HG03520 (cell line): ENCODE data around the gene AKAP13.
"Not testable (repeated sequence)": the region's sequence is repeated elsewhere in the genome, so short reads cannot be mapped to it uniquely, and the experiment has no call there.

ENCODE experiments used
- ATAC-seq: cut with Tn5 transposase; IDR thresholded peaks from one replicate; pipeline ENCODE4 v1.9.1; 2021; ENCODE audit warnings: mild to moderate bottlenecking, moderate library complexity; ENCODE audit not compliant: unreplicated experiment

Gene AKAP13

DNA sequence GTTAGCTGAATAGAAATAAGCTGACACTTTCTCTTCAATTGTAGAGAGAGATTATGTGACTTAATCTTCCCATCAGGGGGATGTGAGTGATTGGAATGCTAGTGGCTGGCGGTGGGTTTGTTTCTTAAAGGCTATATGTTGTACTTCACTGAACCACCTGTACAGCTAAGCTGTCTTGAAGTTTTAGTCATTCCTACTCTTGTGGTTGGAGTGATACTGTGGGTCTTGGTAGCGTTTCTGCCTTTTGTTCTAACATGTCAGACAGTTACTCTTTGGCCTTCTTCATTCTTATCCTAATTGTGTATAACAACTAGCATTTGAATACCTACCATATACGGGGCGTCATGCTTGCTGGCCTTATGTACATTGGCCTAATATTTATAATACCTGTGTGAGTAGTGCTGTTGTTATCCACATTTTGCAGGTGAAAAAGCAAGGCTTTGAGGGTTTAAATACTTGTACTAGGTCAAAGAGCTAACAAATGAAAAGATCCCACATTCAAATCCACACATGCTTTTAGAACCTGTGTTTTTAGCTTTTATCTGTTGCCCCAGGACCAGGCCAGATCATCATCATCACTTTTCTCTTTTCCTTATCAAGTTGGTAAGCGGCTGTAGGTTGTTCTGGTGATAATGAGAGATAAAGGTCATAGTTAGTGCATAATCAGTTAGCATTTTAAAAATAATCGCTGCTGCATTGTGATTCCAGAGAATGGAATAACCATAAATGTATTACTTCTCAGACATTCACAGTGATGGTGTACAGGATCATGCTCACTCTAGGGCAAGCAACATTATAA, 50.2 kb downstream of the AKAP13 start:
- ATAC-seq, result peak; percentile 98

DNA sequence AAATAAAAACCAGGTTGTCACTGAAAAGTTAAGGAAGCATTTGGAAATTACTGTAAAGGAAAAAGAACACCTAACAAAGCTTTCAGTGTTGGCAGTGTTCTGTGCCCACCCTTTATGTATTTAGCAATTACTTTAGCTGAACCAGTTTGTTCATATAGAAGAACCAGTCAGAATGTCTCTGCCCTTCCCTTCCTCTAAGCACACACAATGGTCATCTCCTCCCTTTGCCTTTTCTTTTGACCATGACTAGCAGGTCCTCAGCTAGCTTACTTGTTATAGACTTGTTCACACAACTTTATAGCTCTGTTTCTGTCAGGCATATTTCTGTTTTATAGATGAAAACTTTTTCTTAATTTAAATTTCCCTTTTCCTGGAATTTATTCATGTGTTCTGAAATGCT, 59.6 kb downstream of the AKAP13 start:
- ATAC-seq, result no peak

DNA sequence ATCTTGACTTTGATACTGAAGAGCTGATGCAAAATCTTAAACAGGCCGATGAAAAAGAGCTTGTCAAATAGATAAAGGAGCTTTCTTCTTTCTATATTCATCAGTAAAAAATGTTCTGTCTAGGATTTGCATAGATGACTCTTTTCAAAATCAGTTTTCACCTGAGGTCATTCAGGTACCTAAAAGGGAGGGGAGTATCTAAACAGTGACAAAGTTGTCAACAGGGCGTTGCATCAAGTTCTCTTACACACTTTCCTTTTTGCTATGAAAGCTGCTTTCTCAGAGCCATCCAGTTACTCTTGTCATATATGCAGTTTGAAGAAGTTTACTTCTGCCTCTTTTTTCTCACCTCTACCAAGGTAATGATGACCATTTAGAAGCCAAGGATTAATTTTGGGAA, 60.0 kb downstream of the AKAP13 start:
- ATAC-seq, result peak; percentile 39

DNA sequence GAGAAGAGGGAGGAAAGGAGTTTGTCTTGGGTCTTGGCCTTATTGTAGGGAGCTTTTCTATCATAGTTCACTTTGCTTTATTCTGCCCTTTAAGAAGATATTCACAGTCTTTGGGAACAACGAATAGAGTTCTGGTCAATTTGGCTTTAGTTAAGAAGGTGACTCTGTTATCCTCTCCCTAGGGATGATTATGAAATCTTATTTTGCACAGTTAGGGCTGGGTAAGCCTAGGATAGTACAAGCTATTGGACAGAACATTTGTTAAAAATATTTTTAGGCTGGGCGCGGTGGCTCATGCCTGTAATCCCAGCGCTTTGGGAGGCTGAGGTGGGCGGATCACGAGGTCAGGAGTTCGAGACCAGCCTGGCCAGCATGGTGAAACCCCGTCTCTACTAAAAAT, 61.5 kb downstream of the AKAP13 start:
- ATAC-seq, result not testable (repeated sequence)

DNA sequence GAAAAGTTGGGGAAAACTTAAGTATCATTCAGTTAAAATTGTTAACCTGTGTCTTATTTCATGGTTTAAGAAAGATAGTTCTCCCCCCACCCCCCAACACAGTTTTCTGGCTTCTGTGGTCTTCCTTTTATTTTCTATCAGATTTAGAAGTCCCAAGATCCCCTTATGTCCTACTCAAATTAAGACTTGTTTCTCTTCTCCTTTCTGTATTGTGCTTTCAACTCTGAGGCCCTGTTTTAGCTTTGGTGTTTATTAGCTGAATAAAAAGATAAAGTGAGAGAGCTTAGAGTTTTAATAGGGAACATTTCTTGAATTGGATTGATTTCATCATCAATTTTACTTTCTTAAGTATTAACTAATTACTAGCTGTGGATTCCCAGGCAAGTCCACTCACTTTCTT, 62.6 kb downstream of the AKAP13 start:
- ATAC-seq, result peak; percentile 46

DNA sequence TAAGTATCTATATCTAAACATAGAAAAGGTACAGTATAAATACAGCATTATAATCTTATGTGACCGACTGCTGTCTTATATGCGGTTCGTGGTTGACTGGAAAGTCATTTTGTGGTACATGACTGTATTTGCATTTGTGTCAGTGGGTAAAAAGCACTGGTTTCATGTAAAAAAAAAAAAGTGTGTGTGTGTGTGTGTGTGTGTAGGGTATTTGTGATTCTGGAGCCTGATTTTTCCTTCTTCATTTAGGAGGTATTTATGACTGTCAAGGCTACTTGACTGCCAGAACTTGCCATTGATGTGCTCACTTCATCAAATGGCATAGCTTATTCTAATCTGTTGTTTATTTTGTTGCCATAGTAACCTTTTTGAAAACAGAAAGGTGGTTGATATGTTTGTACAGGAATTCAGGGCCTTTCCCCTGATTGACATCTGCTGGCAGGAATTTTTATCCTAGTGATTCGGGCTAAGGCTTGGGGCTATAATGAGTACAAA, 63.2 kb downstream of the AKAP13 start:
- peak; percentile 73 for ATAC-seq

DNA sequence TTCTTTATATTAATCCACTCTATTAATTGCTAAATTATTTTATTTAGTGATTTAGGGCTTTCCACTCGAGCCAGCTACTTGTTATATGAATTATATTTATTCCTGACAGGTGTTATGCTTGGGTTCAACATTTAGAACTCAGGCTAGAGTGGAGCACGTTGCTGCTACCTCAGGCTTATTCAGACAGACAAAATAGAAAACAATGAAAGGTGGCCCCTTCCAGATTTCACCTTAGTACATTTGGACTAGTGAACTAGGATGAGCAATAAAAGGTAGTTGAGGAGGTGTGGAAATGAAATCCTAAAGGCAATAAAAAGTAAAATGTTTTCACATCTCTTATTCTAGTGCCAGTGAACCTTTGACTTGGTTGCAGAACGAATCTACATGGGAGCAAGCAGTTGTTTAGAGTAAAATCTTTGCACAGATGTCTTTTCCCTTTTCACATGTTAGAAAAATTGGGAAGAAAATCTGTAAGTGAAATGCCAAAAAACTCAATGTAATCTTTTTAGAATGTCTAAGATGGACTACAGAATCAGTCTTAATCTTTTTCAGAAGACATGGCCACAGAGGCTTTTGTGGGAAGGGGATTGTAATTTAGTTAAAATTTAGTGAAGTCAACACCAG, 63.8 kb downstream of the AKAP13 start:
- no peak for ATAC-seq

DNA sequence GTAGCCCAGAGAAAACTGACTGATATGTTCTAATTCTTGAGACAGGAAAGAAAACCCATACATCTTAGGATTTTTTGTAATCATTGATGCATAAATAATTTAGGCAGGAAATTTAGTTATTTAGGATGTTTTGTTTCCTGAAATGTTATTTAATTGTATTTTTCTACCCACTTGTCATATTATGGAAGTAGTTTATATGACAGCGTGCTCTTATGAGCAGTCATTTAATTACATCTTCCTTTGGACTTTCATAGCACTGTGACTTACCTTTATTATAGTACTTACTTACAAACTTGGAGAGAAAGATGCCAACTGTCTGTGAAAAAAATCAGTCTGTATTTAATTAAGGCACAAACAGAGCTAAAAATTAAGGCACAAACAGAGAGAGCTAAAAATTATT, 65.0 kb downstream of the AKAP13 start:
- ATAC-seq, result no peak

DNA sequence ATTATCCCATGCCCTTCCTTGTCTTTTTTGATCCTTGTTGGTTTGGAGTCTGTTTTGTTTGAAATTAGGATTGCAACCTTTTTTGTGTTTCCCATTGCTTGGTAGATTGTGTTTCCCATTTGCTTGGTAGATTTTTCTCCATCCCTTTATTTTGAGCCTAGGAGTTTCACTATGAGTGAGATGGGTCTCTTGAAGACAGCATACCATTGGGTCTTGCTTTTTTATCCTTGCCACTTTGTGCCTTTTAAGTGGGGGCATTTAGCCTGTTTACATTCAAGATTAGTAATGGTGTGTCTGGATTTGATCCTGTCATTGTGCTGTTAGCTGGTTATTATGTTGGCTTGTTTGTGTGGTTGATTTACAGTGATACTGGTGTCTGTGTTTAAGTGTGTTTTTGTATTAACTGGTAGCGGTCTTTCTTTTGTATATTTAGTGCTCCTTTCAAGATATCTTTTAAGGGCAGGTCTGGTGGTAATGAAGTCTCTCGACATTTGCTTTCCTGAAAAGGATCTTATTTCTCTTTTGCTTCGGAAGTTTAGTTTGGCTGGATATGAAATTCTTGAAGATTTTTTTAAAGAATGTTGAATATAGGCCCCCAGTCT, 70.8 kb downstream of the AKAP13 start:
- ATAC-seq, result no peak

DNA sequence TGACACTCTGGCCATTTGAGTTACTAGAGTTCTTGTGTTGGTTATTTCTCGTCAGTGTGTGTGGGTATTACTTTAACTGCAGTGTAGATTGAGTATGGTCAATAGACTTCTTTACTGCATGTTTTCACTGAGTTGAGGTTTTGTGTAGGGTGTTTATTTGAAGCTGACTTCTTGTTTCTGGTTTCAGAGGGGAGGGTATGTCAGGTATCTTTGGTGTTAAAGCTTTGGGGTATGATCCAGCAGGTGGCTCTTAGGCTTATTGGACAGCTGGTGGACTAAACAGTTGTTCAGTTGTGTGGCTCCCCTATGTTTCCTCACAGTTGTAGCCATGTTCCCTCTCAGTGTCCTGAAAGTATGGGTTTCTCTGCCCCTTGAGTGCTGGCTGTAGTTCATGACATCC, 72.0 kb downstream of the AKAP13 start:
- ATAC-seq, result no peak

DNA sequence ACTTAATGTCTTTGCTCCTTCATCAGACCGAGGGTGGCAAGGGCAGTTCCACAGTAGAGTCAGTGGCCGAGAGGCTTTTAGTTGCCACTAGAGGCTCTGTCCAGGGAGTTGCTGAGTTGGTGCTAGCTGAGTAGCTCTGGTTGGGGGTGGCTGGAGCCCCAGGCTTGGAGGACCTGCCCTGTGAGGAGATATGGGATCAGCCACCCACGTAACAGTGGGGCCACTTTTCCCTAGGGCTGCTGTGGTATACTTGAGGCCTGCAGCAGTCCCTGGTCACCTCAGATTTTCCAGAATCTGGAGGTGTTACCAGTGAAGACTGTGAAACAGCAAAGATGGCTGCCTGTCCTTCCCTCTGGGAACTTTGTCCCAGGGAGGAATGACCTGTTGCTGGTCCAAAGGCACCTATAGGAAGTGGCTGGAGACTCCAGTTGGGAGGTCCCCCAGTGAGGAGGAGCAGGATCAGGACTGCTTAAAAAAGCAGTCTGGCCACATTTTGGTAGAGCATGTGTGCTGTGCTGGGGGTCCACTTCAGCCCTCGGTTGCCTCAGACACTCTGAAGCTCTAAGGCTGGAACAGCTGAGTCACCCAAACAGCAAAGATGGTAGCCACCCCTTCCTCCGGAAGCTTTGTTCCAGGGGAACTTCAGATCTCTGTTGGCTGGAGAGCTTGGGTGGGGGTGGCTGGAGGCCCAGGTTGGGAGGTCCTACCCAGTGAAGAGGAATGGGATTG, 72.9 kb downstream of the AKAP13 start:
- ATAC-seq, result no peak

DNA sequence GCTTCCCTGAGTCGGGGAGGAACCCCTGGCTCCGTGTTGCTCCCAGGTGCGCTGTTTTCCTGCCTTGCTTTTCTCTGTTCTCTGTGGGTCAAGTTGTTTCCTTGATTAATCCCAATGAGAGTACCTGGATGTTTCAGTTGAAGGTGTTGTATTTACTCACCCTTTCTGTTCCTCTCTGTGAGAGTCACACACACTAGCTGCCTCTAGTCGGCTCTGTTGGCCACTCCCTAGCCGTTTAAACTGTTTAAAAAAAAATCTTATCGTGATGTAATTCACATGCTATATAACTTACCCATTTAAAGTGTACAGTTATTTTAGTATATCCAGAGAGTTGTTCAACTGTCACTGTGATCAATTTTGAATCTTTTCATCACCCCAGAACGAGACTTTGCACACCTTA, 74.0 kb downstream of the AKAP13 start:
- ATAC-seq, result no peak

DNA sequence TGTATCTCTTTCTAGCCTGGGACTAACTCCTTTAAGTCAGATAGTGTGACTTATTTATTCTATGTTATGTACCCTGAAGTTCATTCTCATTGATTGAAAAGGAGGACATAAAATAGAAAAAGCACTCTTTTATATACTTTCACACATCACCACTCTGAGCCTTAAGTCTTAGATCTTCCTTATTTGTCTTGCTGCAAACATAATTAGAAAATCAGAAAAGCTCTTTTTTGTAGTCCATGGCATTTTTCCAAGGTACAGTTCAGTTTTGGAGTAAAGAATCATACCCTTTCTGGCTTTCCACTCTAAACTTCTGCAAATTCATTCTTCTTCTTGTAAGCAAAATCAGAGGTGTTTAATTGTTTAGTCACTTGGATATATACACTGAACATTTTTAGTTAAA, 75.5 kb downstream of the AKAP13 start:
- ATAC-seq, result no peak

DNA sequence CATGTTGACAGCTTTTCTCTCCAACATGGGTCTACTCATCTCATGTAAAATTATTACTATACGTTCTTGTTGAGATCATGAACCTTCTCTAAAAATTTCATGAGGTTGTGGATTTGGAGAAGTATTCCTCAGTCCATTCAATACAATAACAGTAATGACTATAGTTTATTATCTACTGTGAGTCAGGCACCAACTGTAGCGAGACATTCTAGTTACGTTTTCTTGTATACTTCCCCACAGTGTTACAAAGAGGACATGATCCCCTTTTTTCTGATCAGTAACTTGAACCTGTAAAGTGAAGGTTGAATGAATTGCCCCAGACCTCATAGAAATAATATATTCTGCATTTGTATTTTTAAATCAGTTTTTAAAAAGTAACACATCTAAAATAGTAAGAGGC, 76.4 kb downstream of the AKAP13 start:
- ATAC-seq, result no peak

DNA sequence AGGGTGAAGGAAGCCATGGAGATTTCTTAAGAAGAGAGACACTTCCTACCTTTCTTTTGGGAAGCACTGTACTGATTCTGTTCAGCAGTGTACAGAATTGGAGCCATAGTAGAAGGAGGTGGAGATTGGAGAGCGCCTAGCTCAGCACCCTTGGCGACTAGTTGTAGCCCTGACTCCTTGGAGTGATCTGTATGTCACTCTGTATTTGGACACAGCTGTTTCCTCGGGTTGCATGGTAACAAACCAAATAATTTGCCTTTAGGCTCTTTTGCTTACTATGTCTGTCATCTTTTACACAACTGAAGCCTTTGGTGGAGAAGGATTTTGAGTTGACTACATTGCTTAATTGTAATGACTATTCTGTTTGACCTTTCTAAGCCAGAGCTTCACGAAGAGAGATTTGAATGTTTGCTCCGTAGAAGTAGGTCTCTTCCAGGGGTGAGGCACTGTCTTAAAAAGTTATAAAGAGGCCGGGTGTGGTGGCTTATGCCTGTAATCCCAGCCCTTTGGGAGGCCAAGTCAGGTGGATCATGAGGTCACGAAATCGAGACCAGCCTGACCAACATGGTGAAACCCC, 77.1 kb downstream of the AKAP13 start:
- ATAC-seq, result peak; percentile 83

DNA sequence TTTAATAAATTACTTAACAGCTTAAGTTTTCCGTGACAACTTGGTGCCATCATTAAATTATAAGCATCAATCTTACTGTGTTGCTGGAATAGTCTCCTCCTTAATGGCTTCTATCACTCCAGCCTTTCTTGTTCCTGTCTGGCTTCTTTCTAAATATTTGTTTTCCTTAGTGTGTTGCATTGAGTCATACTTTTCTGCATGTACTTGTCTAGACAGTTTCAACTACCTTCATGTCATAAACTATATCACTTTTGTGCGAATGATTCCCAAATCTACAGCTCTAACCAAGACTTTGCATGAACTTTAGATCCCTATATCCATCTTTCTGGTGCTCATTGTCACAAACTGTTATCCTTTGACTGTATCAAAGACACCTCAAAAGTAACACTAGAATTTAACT, 78.4 kb downstream of the AKAP13 start:
- ATAC-seq, result no peak

DNA sequence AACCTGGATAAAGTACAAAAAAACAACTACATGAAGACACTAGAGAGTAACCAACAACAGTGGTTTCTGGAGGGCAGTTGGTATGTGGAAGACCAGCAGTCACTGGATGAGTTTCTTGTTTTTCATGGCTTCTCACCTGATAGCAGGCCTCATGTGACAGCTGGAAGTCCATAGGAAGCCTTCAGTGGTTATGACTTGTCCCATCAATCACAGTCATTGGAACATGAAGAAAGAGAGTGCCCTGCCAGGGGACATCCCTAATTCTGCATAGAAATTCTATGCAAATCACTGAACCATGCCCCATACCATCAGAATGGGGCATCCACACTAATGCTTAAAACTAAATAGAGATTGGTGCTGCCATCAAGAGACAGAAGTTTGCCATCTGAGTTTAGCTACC, 81.6 kb downstream of the AKAP13 start:
- no peak for ATAC-seq

DNA sequence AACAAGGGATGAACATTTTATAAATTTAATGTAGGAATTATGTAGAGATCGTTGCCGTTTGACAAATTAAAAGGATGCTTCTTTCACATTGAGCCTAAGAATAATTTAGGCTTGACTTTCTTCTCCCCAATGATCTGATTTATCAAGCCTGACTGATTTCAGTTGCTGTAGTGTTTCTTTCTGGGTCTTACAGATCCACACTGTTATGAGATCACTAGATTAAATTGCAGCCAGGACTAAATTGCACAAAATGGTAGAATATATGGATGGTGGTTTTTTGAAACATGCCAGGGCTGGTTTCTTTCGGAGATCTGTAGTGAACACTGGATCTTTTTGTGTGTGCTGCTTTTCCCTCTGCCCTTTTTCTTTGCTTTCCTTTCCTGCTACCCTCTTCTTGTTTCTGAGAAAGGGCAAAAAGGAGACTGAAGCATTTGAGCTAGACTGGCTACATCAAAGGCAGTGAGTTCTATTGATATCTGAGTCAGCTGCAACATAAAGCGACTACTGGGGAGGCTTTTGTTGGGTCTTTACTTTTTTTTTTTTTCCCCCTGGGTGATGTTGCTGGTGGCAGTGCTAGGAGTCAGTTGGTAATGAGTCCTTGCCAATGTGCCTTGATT, 83.0 kb downstream of the AKAP13 start:
- ATAC-seq, result no peak

DNA sequence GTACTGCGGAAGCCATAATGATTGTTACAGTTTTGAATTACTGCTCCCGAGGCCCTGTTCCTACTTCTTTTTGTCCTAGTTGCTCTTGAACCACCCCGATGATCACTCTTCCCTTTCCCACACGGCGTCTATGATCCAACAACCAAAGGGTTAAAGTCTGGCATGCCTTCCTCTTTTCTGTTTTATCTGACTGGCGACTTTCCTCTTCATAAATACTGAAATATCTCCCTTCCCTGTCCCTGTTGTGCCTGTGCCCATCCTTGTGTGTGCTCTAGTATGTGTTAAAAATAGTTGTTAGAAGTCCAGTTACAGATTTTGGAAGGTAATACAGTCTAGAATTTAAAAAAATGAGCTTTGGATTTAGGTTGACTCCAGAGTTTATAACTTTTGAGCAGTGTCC, 83.6 kb downstream of the AKAP13 start:
- ATAC-seq, result no peak

DNA sequence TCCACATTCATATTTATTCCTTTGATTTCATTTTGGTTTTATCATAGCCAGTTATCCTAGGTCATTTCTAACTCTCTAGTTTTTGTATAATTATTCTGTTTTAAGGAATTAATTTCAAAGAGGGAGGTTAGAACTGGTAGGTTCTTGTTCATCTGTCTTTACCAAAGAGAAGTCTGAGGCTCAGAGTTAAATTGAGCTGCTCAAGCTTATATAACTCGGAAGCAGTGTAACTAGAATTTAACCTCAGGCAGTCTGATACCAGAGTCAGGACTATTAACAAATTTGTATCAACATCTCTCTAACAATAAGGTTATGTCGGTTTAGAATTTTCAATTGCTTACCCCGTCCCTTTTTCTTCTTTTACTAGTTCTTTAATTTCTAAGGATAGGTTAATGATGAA, 84.1 kb downstream of the AKAP13 start:
- no peak for ATAC-seq
